Lung (tissue), 12 donors: Measurements from ENCODE around the gene CRPPA. TPM values are rescaled to one million over a fixed set of nuclear protein-coding genes. Genes with fewer than 3 reads are reported as not detected.

Experiments
- ATAC-seq: fragments of 200-7000 bp; cut with Tn5 transposase; one replicate; pipeline ENCODE4 v1.9.1; 2020; ENCODE audit warnings: moderate number of reproducible peaks; ENCODE audit not compliant: insufficient read depth, low FRiP score
- DNase-seq, 3 donors: peaks; one replicate each; pipeline ENCODE4 v3.0.0-alpha.2; 2013 to 2017
- H3K27ac ChIP-seq, 2 donors: one replicate each; pipeline ENCODE4 v1.5.1; 2013; ENCODE audit warnings: mild to moderate bottlenecking in 2 of 2, moderate library complexity in 2 of 2, control low read depth in 1 of 2, inconsistent platforms in 1 of 2, low read depth in 1 of 2, low read length in 1 of 2
- H3K27me3 ChIP-seq, 3 donors: one replicate each; pipeline ENCODE4 v1.5.1; 2013; ENCODE audit warnings: low read length in 2 of 3; ENCODE audit not compliant: control insufficient read depth in 3 of 3, insufficient read depth in 3 of 3
- H3K36me3 ChIP-seq, 4 donors: one replicate each; pipeline ENCODE4 v1.5.1; 2013; ENCODE audit warnings: low read length in 4 of 4, mild to moderate bottlenecking in 1 of 4, moderate library complexity in 1 of 4; ENCODE audit not compliant: control insufficient read depth in 4 of 4, insufficient read depth in 4 of 4
- H3K4me1 ChIP-seq, 5 donors: one replicate each; pipeline ENCODE4 v1.5.1; 2013; ENCODE audit warnings: low read length in 5 of 5, mild to moderate bottlenecking in 2 of 5, moderate library complexity in 1 of 5; ENCODE audit not compliant: control insufficient read depth in 5 of 5, insufficient read depth in 5 of 5
- H3K4me3 ChIP-seq: one replicate; pipeline ENCODE4 v1.5.1; 2013; ENCODE audit warnings: mild to moderate bottlenecking, control low read depth, moderate library complexity
- H3K9ac ChIP-seq, 2 donors: one replicate each; pipeline ENCODE4 v1.5.1; 2013; ENCODE audit warnings: low read length in 2 of 2, control low read depth in 1 of 2; ENCODE audit not compliant: insufficient read depth in 1 of 2
- H3K9me3 ChIP-seq, 4 donors: one replicate each; pipeline ENCODE4 v1.5.1; 2013; ENCODE audit warnings: low read length in 3 of 4, mild to moderate bottlenecking in 1 of 4, moderate library complexity in 1 of 4; ENCODE audit not compliant: control insufficient read depth in 4 of 4, insufficient read depth in 3 of 4
- WGBS, 2 donors: extraction: QIAGEN DNeasy Blood & Tissue Kit; methylation state at CpG; one replicate each; pipeline ENCODE4 v1.1.7; 2013; 5-methylcytosine and 5-hydroxymethylcytosine counted together
- polyA plus RNA-seq, 2 donors: library from polyadenylated mRNA; stranded (reverse); fragments of 200-250 nt; gene quantifications; one replicate each; pipeline ENCODE4 v1.2.1, GENCODE V29; 2013
- total RNA-seq, 2 donors: library from RNA; depleted of rRNA in 1 of 2; stranded (reverse); fragments of >200 nt in 1 of 2; gene quantifications; one replicate each; pipeline ENCODE4 v1.2.1, GENCODE V29; 2014 to 2021
- TF ChIP-seq, protein P1 (sequence below): IDR thresholded peaks from 2 replicates; pipeline ENCODE4 v1.5.1; 2012; ENCODE audit warnings: mild to moderate bottlenecking; ENCODE audit errors: control extremely low read depth, extremely low read depth
- donor health status: control.
- donor health status: control.
- donor health status: Bipolar disorder and iron deficiency.
- donor health status: healthy.
- donor health status: DM: yes; HTN: yes; CAD: no.

The CRPPA gene
- total and polyA plus RNA-seq, 4 donors, result 0.38 to 8.6 (median 2.0) TPM

DNA sequence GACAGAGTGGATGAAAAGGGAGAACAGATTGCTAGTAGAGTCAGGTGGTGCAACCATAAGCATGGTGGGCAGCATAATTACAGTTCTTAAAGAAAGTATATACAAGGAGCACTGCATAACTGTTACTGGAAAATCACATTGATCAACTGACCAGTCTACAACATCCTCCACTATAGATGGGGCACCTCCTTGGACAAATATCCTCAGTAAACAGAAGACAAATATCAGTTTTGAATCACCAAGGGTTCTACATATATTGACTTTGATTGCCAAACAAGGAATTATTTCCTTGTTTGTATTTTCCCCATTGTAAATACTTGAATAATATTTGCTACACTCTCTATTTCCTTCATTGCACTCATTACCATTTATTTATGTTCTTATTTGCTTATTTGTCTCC, 17.6 kb upstream of the CRPPA start:
- no peaks in the 10 kb centered on the region for H3K36me3 ChIP-seq
- H3K9ac ChIP-seq, result no peak overlapping the region
- ATAC-seq (no peak), DNase-seq (no peak)
- no peaks in the 10 kb centered on the region for H3K27me3 ChIP-seq
- no peak overlapping the region for H3K4me3 ChIP-seq
- no peak overlapping the region for H3K27ac ChIP-seq
- TF ChIP-seq, protein P1, sequence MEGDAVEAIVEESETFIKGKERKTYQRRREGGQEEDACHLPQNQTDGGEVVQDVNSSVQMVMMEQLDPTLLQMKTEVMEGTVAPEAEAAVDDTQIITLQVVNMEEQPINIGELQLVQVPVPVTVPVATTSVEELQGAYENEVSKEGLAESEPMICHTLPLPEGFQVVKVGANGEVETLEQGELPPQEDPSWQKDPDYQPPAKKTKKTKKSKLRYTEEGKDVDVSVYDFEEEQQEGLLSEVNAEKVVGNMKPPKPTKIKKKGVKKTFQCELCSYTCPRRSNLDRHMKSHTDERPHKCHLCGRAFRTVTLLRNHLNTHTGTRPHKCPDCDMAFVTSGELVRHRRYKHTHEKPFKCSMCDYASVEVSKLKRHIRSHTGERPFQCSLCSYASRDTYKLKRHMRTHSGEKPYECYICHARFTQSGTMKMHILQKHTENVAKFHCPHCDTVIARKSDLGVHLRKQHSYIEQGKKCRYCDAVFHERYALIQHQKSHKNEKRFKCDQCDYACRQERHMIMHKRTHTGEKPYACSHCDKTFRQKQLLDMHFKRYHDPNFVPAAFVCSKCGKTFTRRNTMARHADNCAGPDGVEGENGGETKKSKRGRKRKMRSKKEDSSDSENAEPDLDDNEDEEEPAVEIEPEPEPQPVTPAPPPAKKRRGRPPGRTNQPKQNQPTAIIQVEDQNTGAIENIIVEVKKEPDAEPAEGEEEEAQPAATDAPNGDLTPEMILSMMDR, result no peak
- H3K4me1 ChIP-seq, result no peaks in the 10 kb centered on the region
- no peaks in the 10 kb centered on the region for H3K9me3 ChIP-seq

DNA sequence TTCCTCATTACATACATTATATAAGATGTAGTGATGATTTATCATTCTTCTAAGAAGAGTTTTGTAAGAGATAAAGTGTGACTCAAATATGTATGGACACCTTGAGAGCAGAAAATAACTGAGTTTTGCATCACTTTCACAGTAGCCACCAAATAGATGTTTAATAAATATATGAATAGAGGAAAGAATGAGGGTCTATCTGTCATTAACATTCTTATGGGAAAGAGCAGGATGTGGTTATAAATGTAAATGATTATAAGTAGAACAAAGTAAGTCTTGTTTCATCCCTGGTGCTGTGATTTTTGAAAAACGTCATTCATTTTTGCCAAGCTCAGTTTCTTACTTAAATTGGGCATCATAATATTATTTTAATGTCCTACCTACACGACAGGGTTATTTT, 15.0 kb upstream of the CRPPA start:
- H3K27me3 ChIP-seq, result no peaks in the 10 kb centered on the region
- DNase-seq (no peak), ATAC-seq (no peak)
- TF ChIP-seq, protein P1, result no peak
- H3K4me3 ChIP-seq, result no peak overlapping the region
- 87% methylated on average over 2 of the region's 2 CpGs for WGBS, 2 donors
- no peaks in the 10 kb centered on the region for H3K4me1 ChIP-seq
- H3K27ac ChIP-seq, result no peak overlapping the region
- H3K9ac ChIP-seq, result no peak overlapping the region
- no peaks in the 10 kb centered on the region for H3K9me3 ChIP-seq
- H3K36me3 ChIP-seq, result no peaks in the 10 kb centered on the region

DNA sequence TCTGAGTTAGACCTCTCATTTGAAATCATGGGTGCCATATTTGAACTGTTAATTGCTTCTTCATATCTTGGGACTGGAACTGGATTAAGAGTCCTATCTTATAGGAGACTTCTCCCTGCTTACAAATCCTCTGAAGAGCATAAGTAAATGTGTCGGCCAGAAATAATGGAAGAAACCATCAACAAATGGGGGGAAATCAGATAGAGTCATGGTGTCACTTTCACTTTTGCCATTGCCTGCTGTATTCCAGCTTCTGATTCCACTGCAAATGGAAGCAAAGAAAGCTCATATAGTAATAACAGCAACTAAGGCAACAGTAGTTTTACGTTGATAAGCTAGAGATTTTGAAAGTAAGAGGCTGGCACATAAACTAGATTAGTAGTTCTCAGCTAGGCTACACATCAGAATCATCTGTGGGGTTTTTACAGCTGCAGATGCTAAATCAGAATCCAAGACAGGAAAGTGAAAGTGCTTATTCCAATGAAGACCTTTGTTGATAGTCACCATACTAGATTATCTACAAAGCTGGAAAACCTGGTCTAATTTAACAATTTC, 12.3 kb upstream of the CRPPA start:
- DNase-seq, result no peak
- Histone ChIP-seq H3K4me3 (no peak overlapping the region), H3K27ac (no peak overlapping the region), H3K4me1 (no peaks in the 10 kb centered on the region), H3K36me3 (no peaks in the 10 kb centered on the region), H3K9me3 (no peaks in the 10 kb centered on the region), H3K27me3 (no peaks in the 10 kb centered on the region), H3K9ac (no peak overlapping the region)
- WGBS, 2 donors, result 77 to 84% methylated on average over 2 of the region's 2 CpGs
- ATAC-seq, result no peak
- TF ChIP-seq, protein P1, result no peak

DNA sequence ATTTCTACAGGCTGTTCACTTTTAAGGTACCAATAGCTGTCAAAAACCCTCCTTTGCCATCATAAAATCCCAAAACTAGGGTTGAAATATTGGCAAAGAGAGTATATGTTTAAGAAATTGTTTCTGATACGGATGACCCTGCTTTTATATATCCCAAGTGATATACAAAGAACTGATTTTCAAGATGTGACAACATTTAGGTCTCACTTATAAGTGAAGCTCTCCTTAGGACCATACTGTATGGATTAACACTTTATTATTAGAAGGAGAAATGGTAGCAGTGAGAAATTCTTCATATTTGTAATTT, 11.0 kb upstream of the CRPPA start:
- Histone ChIP-seq H3K27ac (no peak overlapping the region), H3K36me3 (no peaks in the 10 kb centered on the region), H3K27me3 (no peaks in the 10 kb centered on the region), H3K4me3 (no peak overlapping the region), H3K9me3 (no peaks in the 10 kb centered on the region), H3K9ac (no peak overlapping the region), H3K4me1 (no peaks in the 10 kb centered on the region)
- 90 to 95% methylated on average over 1 of the region's 1 CpG for WGBS, 2 donors
- TF ChIP-seq, protein P1, result no peak
- DNase-seq (no peak), ATAC-seq (no peak)
